GM19099 (cell line): ENCODE measurements around the gene AARS2.

Experiments used
- POLR2A ChIP-seq: IDR thresholded peaks from 3 replicates; pipeline ENCODE4 v1.6.1; 2011; ENCODE audit warnings: low read depth; ENCODE audit not compliant: insufficient read length; ENCODE audit errors: extremely low read depth

AARS2 gene

GRCh38 chr6:44271914-44272313 lies 41.2 kb downstream of the AARS2 start:
- no peak for TF ChIP-seq POLR2A

- no peak for TF ChIP-seq POLR2A
These were observed 41.8 kb downstream of the AARS2 start for GRCh38 chr6:44271406-44271723.

- no peak for TF ChIP-seq POLR2A
These were observed 42.4 kb downstream of the AARS2 start for GRCh38 chr6:44270526-44271405.

- TF ChIP-seq POLR2A, result no peak
These were observed 43.1 kb downstream of the AARS2 start, which contains the start of gene TMEM151B for GRCh38 chr6:44269921-44270525. Gene TMEM151B (plus strand): TSS chr6:44270450. CDS start chr6:44270743, 293 bp downstream.

- no peak for TF ChIP-seq POLR2A
These were observed 43.8 kb downstream of the AARS2 start for GRCh38 chr6:44269178-44269920.

GRCh38 chr6:44268095-44268628 lies 45.0 kb downstream of the AARS2 start:
- TF ChIP-seq POLR2A, result no peak

GRCh38 chr6:44267252-44267651 lies 45.9 kb downstream of the AARS2 start:
- no peak for TF ChIP-seq POLR2A

GRCh38 chr6:44266347-44266746 lies 46.8 kb downstream of the AARS2 start:
- peak; percentile 33 for TF ChIP-seq POLR2A

- TF ChIP-seq POLR2A, result no peak
These were observed 47.4 kb downstream of the AARS2 start for GRCh38 chr6:44265722-44266233.

- TF ChIP-seq POLR2A, result peak; percentile 89
These were observed 48.0 kb downstream of the AARS2 start, which contains the start of gene NFKBIE for GRCh38 chr6:44265007-44265721. Gene NFKBIE (minus strand): TSS chr6:44265551. CDS start chr6:44265346, 205 bp downstream.

- peak; percentile 53 for TF ChIP-seq POLR2A
These were observed 48.8 kb downstream of the AARS2 start for GRCh38 chr6:44264154-44265006.

GRCh38 chr6:44263354-44264100 lies 49.6 kb downstream of the AARS2 start:
- TF ChIP-seq POLR2A, result peak; percentile 66
